Upper lobe of left lung (tissue), 6 donors: ENCODE measurements around the gene FAM72B. TPM values are rescaled to one million over a fixed set of nuclear protein-coding genes. Genes with fewer than 3 reads are reported as not detected.
"Not testable (repeated sequence)": the region's sequence is repeated elsewhere in the genome, so short reads cannot be mapped to it uniquely, and the experiment has no call there.

Experiments used
- ATAC-seq, 2 donors: fragments of 200-7000 bp; cut with Tn5 transposase; one replicate each; pipeline ENCODE4 v1.9.1; 2022; ENCODE audit warnings: mild to moderate bottlenecking in 2 of 2, moderate library complexity in 2 of 2; ENCODE audit not compliant: low FRiP score in 2 of 2
- DNase-seq, 2 donors: peaks; one replicate each; pipeline ENCODE4 v3.0.0-alpha.2; 2019 to 2020
- H3K27ac ChIP-seq, 4 donors: fragments of 200-600 bp; sonication (generic); one replicate each; pipeline ENCODE4 v1.5.1; 2016 to 2019
- H3K27me3 ChIP-seq, 4 donors: fragments of 200-600 bp; sonication (generic); one replicate each; pipeline ENCODE4 v1.5.1; 2017 to 2019
- H3K36me3 ChIP-seq, 4 donors: fragments of 200-600 bp; sonication (generic); one replicate each; pipeline ENCODE4 v1.5.1; 2016 to 2019
- H3K4me1 ChIP-seq, 4 donors: fragments of 200-600 bp; sonication (generic); one replicate each; pipeline ENCODE4 v1.5.1; 2018 to 2019
- H3K4me3 ChIP-seq, 4 donors: fragments of 200-600 bp; sonication (generic); one replicate each; pipeline ENCODE4 v1.5.1; 2017 to 2019; ENCODE audit warnings: mild to moderate bottlenecking in 2 of 4, moderate library complexity in 1 of 4
- H3K9me3 ChIP-seq, 4 donors: fragments of 200-600 bp; sonication (generic); one replicate each; pipeline ENCODE4 v1.5.1; 2018 to 2019
- WGBS, 2 donors: methylation state at CpG; one replicate each; pipeline ENCODE4 v1.1.5; 2017 to 2018; 5-methylcytosine and 5-hydroxymethylcytosine counted together
- total RNA-seq, 6 donors: library from RNA; depleted of rRNA in 4 of 6; stranded (reverse); fragments of >200 nt in 4 of 6; gene quantifications; one replicate each; pipeline versions ENCODE4 v1.1.0 to v1.2.1, GENCODE V29; 2016 to 2021
- donor health status: DM: no; HTN: no; CAD: no; lungs with moderate emphysema.
- donor health status: DM: no; HTN: yes; CAD: no; lungs with severe emphysema.

Gene FAM72B
- total RNA-seq, 6 donors from 2014 or later: 0.84 to 3.0 (median 1.6) TPM; not detected in 2

DNA sequence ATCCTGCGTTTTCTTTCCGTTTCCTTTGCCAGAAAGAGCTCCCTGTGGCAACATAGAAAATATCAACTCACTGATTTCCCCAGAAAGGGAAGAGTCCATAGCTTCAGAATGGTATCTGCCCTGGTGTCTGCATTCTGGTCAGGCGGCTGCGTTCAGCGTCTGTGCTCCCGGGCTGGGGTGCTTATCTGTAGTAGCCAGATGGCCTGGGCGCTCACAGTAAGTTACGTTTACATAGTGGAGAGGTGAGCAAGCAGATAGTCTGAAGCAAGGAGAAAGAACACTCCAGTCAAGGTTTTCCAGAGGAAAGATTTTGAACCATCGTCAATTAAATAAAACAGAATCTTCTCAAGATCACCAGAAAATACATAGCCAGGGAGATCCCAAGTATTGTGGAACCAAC lies 29.4 kb upstream of the FAM72B start:
- H3K9me3 ChIP-seq, H3K4me1 ChIP-seq, DNase-seq, H3K4me3 ChIP-seq, H3K36me3 ChIP-seq, ATAC-seq, H3K27me3 ChIP-seq, H3K27ac ChIP-seq: not testable (repeated sequence)
- 85 to 87% methylated on average over 3 of the region's 9 CpGs for WGBS, 2 donors

DNA sequence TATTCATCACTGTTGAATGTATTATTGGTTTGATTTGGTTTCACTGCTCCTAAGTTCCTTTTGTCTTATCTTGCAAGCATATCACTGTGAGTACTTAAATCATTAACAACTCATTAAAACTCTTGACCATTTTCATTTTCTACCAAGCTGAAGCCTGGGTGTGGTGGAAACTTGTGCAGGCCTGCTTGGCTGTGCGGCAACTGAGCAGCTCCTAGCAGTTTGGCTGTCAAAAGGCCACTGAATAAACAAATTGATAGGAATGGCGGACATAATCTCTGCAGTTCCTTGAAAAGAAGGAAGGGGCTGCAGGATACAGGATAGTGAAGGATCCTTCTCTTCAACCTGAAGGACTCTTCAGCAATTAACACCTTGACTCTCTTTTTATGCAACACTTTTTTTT lies 26.6 kb upstream of the FAM72B start:
- H3K9me3 ChIP-seq, H3K4me3 ChIP-seq, ATAC-seq, H3K27me3 ChIP-seq, DNase-seq, H3K27ac ChIP-seq, H3K36me3 ChIP-seq, H3K4me1 ChIP-seq: not testable (repeated sequence)
- 52 to 60% methylated on average over 1 to 2 of the region's 2 CpGs for WGBS, 2 donors

- DNase-seq, H3K4me3 ChIP-seq, ATAC-seq, H3K27ac ChIP-seq, H3K4me1 ChIP-seq, H3K27me3 ChIP-seq, H3K9me3 ChIP-seq, H3K36me3 ChIP-seq: not testable (repeated sequence)
- WGBS, 2 donors: 84 to 94% methylated on average over 5 of the region's 6 CpGs
Observed at GRCh38 chr1:121208375-121208774, 24.2 kb upstream of the FAM72B start.

DNA sequence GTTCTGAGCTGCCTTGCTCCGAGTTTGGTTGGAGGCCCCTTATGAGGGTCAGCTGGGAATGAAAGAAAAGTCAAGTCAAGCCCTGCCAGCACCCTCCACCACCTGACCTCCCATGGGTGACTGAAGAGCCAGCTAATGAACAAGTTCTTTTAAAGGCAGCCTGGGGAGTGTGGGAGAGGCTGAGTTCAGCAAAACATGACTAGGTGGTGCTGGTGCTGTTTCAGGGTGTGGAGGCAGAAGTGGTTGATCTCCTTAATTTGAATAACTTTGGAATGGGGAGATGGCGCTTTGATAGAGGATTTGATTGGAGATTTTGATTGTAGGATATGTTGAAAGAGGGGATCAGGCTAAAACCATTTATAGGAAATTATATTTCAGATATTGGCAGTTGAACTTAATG lies 23.2 kb upstream of the FAM72B start:
- H3K27me3 ChIP-seq, H3K27ac ChIP-seq, DNase-seq, H3K9me3 ChIP-seq, ATAC-seq, H3K4me3 ChIP-seq, H3K4me1 ChIP-seq, H3K36me3 ChIP-seq: not testable (repeated sequence)
- 100% methylated on average over 1 of the region's 2 CpGs for whole genome bisulfite sequencing, 2 donors

DNA sequence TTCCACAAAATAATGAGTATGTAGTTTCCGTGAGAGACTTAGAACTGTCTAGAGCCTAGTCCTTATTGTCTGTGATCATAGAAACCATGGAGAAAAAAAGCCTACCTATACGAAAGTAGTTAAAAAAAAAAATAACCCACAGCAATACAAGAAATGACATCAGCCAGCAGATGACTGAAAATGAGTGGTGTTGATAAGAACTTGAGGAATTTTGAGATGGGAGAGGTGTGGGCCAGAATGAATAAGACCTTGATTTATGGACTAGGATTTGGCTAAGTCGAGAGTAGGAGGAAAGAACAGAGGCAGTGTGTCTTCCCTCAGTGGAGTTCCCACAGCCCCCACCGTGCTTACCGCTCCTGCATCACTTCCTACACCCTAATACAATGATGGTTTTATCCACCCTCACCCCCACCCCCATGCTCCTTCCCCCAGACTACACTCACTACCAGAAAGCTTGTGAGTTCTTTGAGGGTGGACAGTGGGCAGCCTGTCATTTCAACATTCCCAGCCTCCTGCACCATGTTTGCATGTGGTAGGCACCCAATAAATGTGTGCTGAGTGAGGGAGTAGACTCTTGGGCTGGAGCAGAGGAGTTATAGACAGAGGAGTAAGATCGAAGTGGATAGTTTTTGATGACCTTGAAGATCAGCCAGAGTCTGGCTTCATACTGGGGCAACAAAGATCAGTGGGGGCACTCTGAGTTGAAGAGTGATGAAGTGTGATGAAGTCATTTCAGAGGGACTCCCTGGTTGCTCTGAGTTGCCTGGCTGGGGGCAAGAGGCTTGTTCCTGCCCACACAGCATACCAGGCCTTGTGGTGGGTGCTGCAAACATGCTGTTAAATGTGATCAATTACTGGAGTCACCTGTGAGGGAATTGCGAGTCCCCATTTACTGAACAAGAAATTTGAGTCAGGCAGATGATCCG lies 21.9 kb upstream of the FAM72B start:
- H3K4me1 ChIP-seq, H3K27ac ChIP-seq, H3K36me3 ChIP-seq, H3K9me3 ChIP-seq, DNase-seq, H3K27me3 ChIP-seq, H3K4me3 ChIP-seq: not testable (repeated sequence)
- peak in 1 of 2 donors; percentile 41 for ATAC-seq
- WGBS, 2 donors: 93% methylated on average over 1 of the region's 8 CpGs

DNA sequence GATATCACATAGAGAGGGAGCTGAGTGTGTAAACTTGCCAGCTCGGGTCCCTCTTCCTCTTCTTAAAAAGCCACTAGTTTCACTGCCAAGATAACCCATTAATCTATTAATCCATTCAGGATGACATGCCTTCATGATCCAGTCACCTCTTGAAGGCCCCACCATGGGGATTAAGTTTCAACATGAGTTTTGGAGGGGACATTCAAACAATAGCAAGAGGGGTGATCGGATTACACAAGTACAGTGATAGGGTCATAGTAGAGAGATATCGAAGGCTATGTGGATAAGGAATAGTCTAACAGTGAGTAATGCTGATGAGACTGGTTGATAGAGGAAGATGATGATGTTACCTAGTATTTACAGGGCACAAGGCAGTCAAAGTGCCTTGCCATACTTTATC lies 18.8 kb upstream of the FAM72B start:
- not testable (repeated sequence) for H3K4me3 ChIP-seq, H3K36me3 ChIP-seq, ATAC-seq, H3K4me1 ChIP-seq, H3K9me3 ChIP-seq, H3K27ac ChIP-seq, DNase-seq, H3K27me3 ChIP-seq
- 72 to 79% methylated on average over 3 of the region's 3 CpGs for WGBS, 2 donors

DNA sequence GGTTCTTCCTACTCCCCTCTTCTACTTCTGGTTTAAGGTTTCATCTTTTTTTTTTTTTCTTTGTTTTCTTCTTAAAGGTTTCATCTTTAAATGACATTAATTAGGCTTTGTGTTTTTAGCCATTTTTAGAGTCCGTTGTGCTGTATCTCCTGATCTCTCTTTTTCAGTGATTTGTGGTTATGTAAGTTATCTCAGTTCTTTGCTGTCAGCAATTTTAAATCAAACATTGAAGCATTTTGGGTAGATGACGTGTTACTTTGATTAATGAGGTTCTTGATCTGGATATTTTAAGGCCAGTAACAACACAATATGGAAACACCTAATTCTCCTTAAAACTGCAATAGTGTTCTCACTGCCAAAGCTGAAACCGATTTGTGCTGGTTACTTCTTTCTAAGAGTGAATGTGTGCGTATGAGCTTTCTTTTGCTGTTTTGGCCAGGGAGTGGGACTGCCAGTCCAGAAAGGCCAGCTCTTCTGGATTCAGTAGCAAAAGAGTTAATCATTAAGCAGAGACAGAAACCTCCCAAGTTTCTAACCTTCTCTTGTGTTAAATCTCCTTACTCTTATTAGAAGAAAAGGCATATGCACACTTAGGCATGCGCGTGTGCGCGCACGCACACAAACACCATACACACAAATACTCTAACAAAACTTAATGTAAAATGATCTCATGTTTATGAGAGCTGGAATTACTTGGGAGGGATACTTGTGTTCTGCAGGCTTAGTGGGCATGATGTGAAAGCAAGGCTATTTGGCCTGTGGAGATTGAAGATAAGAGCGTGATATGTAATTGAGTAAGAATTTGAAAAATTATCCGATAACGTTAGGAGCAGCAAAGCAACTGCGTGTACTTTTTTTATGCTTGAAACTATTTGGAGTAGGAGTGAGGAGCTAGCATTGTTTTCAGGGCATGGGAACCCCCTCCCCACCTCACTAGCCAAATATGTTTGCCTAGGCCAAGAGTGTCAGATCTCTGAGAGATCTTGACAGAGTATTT lies 17.1 kb upstream of the FAM72B start:
- H3K4me3 ChIP-seq, H3K27me3 ChIP-seq, H3K36me3 ChIP-seq, H3K27ac ChIP-seq, H3K4me1 ChIP-seq, H3K9me3 ChIP-seq: not testable (repeated sequence)
- ATAC-seq: peak; percentile 45 to 56
- DNase-seq: peak in 1 of 2 donors; percentile 3
- WGBS, 2 donors: 66 to 67% methylated on average over 9 of the region's 13 CpGs

DNA sequence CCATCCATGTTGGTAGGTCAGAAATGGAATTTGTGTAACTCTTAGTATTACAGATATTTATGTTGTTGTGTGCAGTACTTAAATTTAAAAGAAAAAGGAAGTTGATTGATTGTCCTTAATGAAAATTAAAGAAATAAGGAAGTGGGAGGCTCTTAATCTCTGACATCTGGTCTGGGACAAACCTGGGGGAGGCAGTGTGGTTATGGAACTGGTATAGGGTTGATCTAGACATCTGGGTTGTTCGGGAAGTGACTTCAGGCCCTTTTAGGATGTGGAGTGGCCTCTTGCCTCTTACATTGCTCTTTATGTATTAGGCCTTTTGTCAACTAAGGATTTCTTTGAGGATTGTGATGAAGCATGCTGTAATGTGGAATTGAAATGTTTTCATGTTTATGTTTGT lies 16.1 kb upstream of the FAM72B start:
- DNase-seq, H3K9me3 ChIP-seq, H3K27ac ChIP-seq, H3K4me3 ChIP-seq, H3K4me1 ChIP-seq, H3K27me3 ChIP-seq, H3K36me3 ChIP-seq: not testable (repeated sequence)
- WGBS, 2 donors: no CpG with 5 or more reads among the region's 1 CpG
- peak in 1 of 2 donors; percentile 64 for ATAC-seq

DNA sequence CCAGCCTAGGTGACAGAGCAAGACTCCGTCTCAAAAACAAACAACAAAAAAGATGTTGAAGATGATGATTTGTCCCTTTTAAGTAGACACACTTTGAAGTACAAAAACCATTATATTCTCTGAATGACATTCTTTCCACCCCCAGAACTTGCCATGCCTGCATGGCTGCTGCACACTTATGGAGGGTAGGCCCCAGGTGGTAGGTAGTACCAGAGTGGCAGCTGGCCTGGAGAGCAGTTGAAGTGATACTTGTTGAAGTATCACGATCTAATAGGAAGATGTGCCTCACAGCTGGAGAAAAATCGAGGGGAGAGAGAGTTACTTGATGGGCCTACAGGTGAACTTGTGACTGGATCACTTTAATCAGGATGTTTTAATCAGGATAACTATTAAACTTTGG lies 15.6 kb upstream of the FAM72B start:
- not testable (repeated sequence) for H3K27ac ChIP-seq, H3K4me1 ChIP-seq, H3K27me3 ChIP-seq, DNase-seq, ATAC-seq, H3K9me3 ChIP-seq, H3K4me3 ChIP-seq, H3K36me3 ChIP-seq
- WGBS, 2 donors: 100% methylated on average over 1 of the region's 3 CpGs

DNA sequence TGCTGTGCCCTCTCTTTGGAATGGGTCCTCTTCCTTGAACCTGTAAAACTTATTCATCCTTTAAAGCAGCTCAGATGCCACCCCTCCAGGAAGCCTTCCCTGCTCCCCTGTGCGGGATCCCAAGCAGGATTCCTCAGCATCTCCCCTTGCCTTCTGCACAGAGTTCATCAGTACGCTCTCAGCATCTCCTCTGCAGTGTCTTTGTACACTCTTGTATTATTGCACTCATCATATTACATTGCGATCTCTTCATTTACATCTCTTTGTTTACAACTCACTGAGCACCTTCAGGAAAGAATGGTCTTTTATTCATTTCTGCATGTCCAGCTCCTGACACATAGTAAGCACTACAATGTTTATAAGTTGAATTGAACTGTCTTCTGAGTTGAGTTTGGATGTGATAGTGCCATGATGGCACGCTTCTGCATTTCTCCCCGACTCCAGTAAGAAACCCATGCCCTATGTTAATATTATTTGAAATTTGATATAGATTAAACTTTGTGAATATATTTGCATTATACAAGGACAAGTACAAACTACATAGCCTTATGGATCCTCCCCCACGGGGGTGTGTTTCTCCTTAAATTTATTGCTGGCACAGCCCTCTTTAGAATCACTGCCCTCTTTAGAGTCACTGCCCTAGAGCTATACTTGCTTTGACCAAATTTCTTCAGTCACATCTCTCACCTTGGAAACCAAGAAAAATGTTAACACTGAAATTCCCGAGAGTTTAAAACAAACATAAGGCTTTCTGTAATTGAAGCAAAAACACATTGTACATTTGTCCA lies 13.1 kb upstream of the FAM72B start:
- not testable (repeated sequence) for DNase-seq, H3K9me3 ChIP-seq, H3K36me3 ChIP-seq, ATAC-seq, H3K4me3 ChIP-seq, H3K27ac ChIP-seq, H3K27me3 ChIP-seq, H3K4me1 ChIP-seq
- WGBS, 2 donors: 90 to 100% methylated on average over 3 of the region's 7 CpGs

- not testable (repeated sequence) for H3K4me1 ChIP-seq, ATAC-seq, H3K27ac ChIP-seq, DNase-seq, H3K4me3 ChIP-seq, H3K27me3 ChIP-seq, H3K36me3 ChIP-seq, H3K9me3 ChIP-seq
- WGBS, 2 donors: no CpG with 5 or more reads among the region's 2 CpGs
Observed at GRCh38 chr1:121192512-121192911, 8.4 kb upstream of the FAM72B start.

DNA sequence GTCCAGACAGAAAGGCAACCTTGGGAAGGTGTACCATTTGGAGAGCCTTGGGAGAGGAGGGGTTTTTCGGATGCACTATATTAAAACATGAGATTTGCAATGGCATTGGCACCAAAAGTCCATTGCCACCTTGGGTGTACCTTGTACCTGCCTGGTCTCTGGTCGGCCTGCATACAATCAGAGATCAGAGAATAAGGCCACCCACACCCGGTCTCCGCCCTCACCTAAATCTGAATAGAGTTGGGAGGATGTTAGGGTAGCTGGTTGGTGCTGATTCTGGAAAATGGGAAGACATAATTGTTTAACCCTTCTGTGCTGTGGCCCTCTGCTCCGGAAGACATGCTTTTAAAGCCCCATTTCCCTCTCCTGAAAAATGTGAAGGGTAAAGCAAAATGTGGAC lies 3.8 kb upstream of the FAM72B start:
- not testable (repeated sequence) for DNase-seq, ATAC-seq, H3K4me1 ChIP-seq, H3K9me3 ChIP-seq, H3K27ac ChIP-seq, H3K27me3 ChIP-seq, H3K36me3 ChIP-seq
- peak overlapping the region in 1 of 4 donors; percentile 17 for H3K4me3 ChIP-seq
- WGBS, 2 donors: 69 to 81% methylated on average over 5 of the region's 5 CpGs
